ENCODE results near the gene NCKAP5. TPM values are rescaled to one million over a fixed set of nuclear protein-coding genes. Genes with fewer than 3 reads are reported as not detected.

NCKAP5 gene
- total and polyA plus RNA-seq, 2 experiments from 2014 or later, result 0.21 to 0.31 TPM

- TF ChIP-seq CTCF (IDR thresholded peaks at IDR 0.05; ENCODE audit: low read depth, low read length), result no peak
- no peaks in the 10 kb centered on the region for H3K4me1 ChIP-seq (ENCODE audit: low read depth)
- DNase-seq (ENCODE audit: low read depth in 1 of 2, low spot score in 1 of 2), result no peak
Observed at GRCh38 chr2:132948211-132948610, 620.1 kb downstream of the NCKAP5 start.

GRCh38 chr2:132943829-132944228 is 624.4 kb downstream of the NCKAP5 start:
- peak in 1 of 2 donors; percentile 47 for DNase-seq (ENCODE audit: low read depth in 1 of 2, low spot score in 1 of 2)
- Histone ChIP-seq H3K9me3 (ENCODE audit: low read depth) (no peaks in the 10 kb centered on the region), H3K36me3 (no peaks in the 10 kb centered on the region), H3K27me3 (no peaks in the 10 kb centered on the region), H3K27ac (no peak overlapping the region), H3K4me1 (ENCODE audit: low read depth) (no peaks in the 10 kb centered on the region), H3K4me3 (no peak overlapping the region)
- no peak for TF ChIP-seq CTCF (IDR thresholded peaks at IDR 0.05; ENCODE audit: low read depth, low read length)

More at GRCh38 chr2:132948211-132948610, 620.1 kb downstream of the NCKAP5 start:
- Histone ChIP-seq H3K27ac (no peak overlapping the region), H3K27me3 (no peaks in the 10 kb centered on the region), H3K36me3 (no peaks in the 10 kb centered on the region), H3K9me3 (ENCODE audit: low read depth) (no peaks in the 10 kb centered on the region), H3K4me3 (no peak overlapping the region)

GRCh38 chr2:132941296-132942020 is 626.8 kb downstream of the NCKAP5 start:
- Histone ChIP-seq H3K9me3 (ENCODE audit: low read depth) (no peaks in the 10 kb centered on the region), H3K4me3 (no peak overlapping the region), H3K27me3 (no peaks in the 10 kb centered on the region), H3K36me3 (no peaks in the 10 kb centered on the region), H3K4me1 (ENCODE audit: low read depth) (no peaks in the 10 kb centered on the region), H3K27ac (no peak overlapping the region)
- DNase-seq (ENCODE audit: low read depth in 1 of 2, low spot score in 1 of 2), result no peak
- TF ChIP-seq CTCF (IDR thresholded peaks at IDR 0.05; ENCODE audit: low read depth, low read length), result no peak

GRCh38 chr2:132937629-132938028 is 630.6 kb downstream of the NCKAP5 start:
- H3K4me1 ChIP-seq (ENCODE audit: low read depth), result no peaks in the 10 kb centered on the region
- TF ChIP-seq CTCF (IDR thresholded peaks at IDR 0.05; ENCODE audit: low read depth, low read length), result no peak
- peak in 1 of 2 donors; percentile 21 for DNase-seq (ENCODE audit: low read depth in 1 of 2, low spot score in 1 of 2)
- no peaks in the 10 kb centered on the region for H3K36me3 ChIP-seq
- H3K4me3 ChIP-seq, result no peak overlapping the region
- H3K27ac ChIP-seq, result no peak overlapping the region
- no peaks in the 10 kb centered on the region for H3K9me3 ChIP-seq (ENCODE audit: low read depth)
- no peaks in the 10 kb centered on the region for H3K27me3 ChIP-seq

- H3K4me3 ChIP-seq, result no peak overlapping the region
- H3K27ac ChIP-seq, result no peak overlapping the region
- H3K9me3 ChIP-seq (ENCODE audit: low read depth), result no peaks in the 10 kb centered on the region
- no peak for DNase-seq (ENCODE audit: low read depth in 1 of 2, low spot score in 1 of 2)
- no peak for TF ChIP-seq CTCF (IDR thresholded peaks at IDR 0.05; ENCODE audit: low read depth, low read length)
- no peaks in the 10 kb centered on the region for H3K4me1 ChIP-seq (ENCODE audit: low read depth)
- H3K27me3 ChIP-seq, result no peaks in the 10 kb centered on the region
- no peaks in the 10 kb centered on the region for H3K36me3 ChIP-seq
Observed at GRCh38 chr2:132936791-132937190, 631.5 kb downstream of the NCKAP5 start.

Measured in cardiac muscle cell (in vitro differentiated cells and primary cell).